Measurements from ENCODE around the gene GLP2R.

GLP2R gene

DNA sequence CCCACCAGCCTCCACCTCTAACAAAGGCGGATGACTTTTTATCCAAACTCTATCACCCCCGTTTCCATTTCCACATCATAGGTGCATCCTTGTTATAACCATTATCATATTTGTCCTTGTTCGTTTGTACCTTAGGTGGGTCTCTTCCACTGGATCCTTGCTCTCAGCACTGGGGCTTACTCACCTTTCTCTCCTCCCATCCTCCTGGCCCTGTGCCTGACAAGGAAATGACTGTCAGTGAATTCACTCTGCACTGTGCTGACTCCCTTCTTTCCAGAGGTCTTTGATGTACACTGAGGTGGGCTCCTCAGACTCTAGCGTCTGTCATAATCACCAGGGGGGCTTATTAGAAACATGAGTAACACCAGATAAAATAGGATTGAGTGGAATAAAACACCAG is 7.0 kb upstream of the GLP2R start:
- TF ChIP-seq, protein P1, sequence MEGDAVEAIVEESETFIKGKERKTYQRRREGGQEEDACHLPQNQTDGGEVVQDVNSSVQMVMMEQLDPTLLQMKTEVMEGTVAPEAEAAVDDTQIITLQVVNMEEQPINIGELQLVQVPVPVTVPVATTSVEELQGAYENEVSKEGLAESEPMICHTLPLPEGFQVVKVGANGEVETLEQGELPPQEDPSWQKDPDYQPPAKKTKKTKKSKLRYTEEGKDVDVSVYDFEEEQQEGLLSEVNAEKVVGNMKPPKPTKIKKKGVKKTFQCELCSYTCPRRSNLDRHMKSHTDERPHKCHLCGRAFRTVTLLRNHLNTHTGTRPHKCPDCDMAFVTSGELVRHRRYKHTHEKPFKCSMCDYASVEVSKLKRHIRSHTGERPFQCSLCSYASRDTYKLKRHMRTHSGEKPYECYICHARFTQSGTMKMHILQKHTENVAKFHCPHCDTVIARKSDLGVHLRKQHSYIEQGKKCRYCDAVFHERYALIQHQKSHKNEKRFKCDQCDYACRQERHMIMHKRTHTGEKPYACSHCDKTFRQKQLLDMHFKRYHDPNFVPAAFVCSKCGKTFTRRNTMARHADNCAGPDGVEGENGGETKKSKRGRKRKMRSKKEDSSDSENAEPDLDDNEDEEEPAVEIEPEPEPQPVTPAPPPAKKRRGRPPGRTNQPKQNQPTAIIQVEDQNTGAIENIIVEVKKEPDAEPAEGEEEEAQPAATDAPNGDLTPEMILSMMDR (IDR thresholded peaks at IDR 0.05; ENCODE audit: low read depth, low read length, missing control alignments) = no peak
- in situ Hi-C loops (cut with HindIII; ENCODE audit: low sequenced_read_pairs) = no loop called here
- no peak for DNase-seq (ENCODE audit: low read depth)
- H3K4me3 ChIP-seq (ENCODE audit: low read depth, low read length) = no peak overlapping the region

DNA sequence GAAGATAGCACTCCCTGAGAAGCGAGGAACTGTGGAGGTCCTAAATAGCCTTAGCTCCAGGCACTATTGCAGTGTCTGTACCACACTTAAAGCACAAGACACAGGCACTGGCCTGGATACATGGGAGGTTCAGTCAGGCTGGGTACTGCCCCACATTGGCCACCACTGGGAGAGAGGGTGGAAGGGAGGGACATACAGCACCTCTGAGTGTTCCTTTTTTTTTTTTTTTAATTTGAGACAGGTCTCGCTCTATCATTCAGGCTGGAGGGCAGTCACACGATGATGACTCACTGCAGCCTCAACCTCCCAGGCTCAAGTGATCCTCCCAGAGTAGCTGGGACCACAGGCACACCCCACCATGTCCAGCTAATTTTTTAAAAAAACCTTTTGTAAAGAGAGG is 5.3 kb upstream of the GLP2R start:
- TF ChIP-seq, protein P1 (IDR thresholded peaks at IDR 0.05; ENCODE audit: low read depth, low read length, missing control alignments) = no peak
- DNase-seq (ENCODE audit: low read depth) = no peak
- H3K4me3 ChIP-seq (ENCODE audit: low read depth, low read length) = no peak overlapping the region
- in situ Hi-C loops (cut with HindIII; ENCODE audit: low sequenced_read_pairs) = no loop called here

DNA sequence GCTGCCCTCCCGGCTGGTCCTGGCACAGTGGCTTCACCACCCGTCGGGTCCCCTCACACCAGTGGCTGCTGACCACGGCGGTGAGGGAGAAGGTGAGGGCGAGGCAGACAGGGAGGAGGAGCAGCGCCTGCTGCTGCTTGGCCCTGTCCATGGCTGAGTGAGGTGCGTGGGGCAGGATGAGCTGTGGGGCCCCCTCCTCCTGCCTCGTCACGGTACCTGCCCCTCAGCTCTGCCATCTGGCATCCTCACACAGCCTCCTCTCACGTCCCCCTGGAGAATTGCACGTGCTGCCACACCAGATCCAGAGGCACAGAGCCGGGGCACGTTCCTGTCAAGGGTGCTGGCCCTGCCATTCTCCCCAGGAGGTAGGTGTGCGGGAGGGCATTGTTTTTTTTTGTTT is 3.8 kb upstream of the GLP2R start, which contains the start of gene GSG1L2:
Gene GSG1L2 (minus strand): TSS at position 159 of the 400 bp plus-strand sequence. CDS start 8 bp downstream, at position 151.
- in situ Hi-C loops (cut with HindIII; ENCODE audit: low sequenced_read_pairs) = no loop called here
- no peak for DNase-seq (ENCODE audit: low read depth)
- H3K4me3 ChIP-seq (ENCODE audit: low read depth, low read length) = no peak within 1 kb of the TSS
- TF ChIP-seq, protein P1 (IDR thresholded peaks at IDR 0.05; ENCODE audit: low read depth, low read length, missing control alignments) = no peak

DNA sequence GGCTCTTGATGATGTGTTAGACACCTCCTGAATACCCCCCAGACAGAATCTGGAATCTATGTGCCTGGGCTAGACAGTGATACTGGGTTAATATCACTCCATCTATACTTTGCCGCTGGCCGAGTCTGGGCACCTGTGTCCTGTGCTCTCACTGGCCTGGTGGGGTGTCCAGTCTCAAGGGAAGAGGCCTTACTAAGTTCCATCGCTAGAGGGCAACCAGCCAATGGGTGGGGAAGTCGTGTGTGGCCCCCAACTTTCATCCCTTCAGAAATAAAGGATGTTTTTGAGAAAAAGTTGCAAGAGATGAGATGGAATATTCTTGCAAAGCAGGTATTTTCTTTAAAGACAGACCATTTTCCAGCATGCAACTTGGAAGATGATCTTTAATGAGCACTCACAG is 1.6 kb upstream of the GLP2R start:
- no peak overlapping the region for H3K4me3 ChIP-seq (ENCODE audit: low read depth, low read length)
- TF ChIP-seq, protein P1 (IDR thresholded peaks at IDR 0.05; ENCODE audit: low read depth, low read length, missing control alignments) = no peak
- in situ Hi-C loops (cut with HindIII; ENCODE audit: low sequenced_read_pairs) = no loop called here

DNA sequence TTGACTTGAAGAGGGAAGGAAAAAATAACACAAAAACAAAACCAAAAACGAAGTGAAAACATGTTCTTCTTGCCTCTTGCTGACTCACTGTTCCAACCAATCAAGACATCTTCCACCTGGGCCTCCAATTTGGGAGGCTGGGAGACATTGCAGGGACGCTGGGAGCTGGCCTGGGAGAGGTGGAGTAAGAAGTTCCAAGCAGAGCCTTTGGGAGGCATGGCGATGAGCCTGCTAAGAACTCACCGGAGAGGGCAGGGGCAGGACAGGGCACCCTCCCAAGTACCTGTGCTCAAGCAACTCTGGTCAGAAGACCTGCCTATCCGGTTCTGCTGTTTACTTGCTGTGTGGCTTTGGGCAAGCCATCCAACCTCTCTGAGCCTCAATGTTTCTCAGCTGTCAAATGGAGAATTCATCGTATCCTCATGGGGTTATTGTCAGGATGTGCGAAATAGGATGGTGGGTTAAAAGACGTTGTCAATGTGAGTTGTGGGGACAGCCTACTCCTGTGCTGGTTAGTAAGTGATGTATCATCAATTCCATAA is 856 bp upstream of the GLP2R start:
- in situ Hi-C loops (cut with HindIII; ENCODE audit: low sequenced_read_pairs) = loop anchor here (5.0 kb wide), 1 partner anchor 53 kb away; no protein-coding TSS in a partner anchor
- H3K4me3 ChIP-seq (ENCODE audit: low read depth, low read length) = no peak overlapping the region
- TF ChIP-seq, protein P1 (IDR thresholded peaks at IDR 0.05; ENCODE audit: low read depth, low read length, missing control alignments) = no peak
- no peak for DNase-seq (ENCODE audit: low read depth)

More for the DNA sequence above, 1.6 kb upstream of the GLP2R start:
- no peak for DNase-seq (ENCODE audit: low read depth)

DNA sequence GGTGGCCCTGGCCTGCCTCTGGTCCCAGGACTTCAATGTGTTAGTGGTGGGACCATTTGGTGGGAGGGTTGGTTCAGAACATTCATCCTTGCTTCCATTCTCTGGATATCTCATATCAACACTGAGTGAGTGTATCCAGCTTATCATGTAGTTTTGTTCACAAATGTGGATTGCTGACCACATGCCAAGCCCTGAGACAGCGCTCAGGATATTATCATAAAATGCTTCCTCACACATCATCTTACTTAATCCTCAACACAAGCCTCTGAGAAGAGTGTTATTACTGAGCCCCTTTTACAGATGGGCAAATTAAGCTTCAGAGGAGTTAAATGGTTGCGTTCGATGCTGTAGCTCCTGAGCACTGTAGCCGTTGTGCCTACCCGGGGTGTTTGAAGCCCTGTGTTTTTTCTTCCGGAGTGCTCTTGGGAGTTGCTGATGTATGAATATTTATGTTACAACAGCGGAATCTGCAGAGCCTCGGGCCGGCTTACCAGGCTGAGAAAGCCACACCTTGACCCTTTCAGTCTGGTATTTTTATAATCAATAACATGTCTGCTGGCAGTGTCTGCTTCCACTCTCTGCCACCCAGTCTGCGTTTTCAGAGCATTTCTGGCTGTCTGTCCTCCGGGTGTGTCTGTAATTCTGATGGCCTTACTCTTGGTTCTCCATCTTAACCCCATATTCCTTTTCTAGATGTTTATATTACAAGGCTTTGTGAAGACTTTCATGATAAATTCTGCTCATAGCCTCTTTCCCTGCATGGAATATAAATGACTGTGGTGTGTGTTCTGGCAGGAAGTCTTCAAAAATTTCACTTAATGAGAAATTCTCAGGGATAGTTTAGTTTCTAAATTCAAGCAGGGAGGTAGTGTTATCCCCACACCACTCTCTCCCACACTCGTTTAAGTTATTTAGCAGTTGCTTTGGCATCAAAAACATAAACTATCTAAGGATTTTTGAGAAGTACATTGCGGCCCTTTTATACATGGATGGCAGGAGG is 2.9 kb downstream of the GLP2R start:
- TF ChIP-seq, protein P1 (IDR thresholded peaks at IDR 0.05; ENCODE audit: low read depth, low read length, missing control alignments) = no peak
- DNase-seq (ENCODE audit: low read depth) = no peak
- H3K4me3 ChIP-seq (ENCODE audit: low read depth, low read length) = no peak overlapping the region
- in situ Hi-C loops (cut with HindIII; ENCODE audit: low sequenced_read_pairs) = loop anchor here (5.0 kb wide), 1 partner anchor 56 kb away; no protein-coding TSS in a partner anchor

All from astrocyte of the cerebellum (primary cell).